GM23338 (cell line): ENCODE data around the gene CMKLR1. TPM values are rescaled to one million over a fixed set of nuclear protein-coding genes. Genes with fewer than 3 reads are reported as not detected.
A peak's percentile ranks its signal among the peaks of the same experiment; 100 is the strongest.

ENCODE experiments used
- ATAC-seq: fragments of 200-7000 bp; cut with Tn5 transposase; 3 replicates; pipeline ENCODE4 v1.9.1; 2020
- DNase-seq: peaks from one replicate; pipeline ENCODE4 v3.0.0-alpha.2; 2015; ENCODE audit warnings: low spot score
- H2AFZ ChIP-seq: fragments of 200-600 bp; sonication (generic); 2 replicates; pipeline ENCODE4 v1.8.0; 2016; ENCODE audit warnings: antibody characterized with exemption, mild to moderate bottlenecking, moderate library complexity
- H3F3A ChIP-seq: fragments of 200-600 bp; sonication (generic); replicated peaks from 2 replicates; pipeline ENCODE4 v1.8.0; 2017; ENCODE audit warnings: antibody characterized with exemption, mixed run types, low read depth
- H3K27ac ChIP-seq: fragments of 200-600 bp; sonication (generic); 2 replicates; pipeline ENCODE4 v1.6.1; 2016; ENCODE audit warnings: low read depth
- H3K27me3 ChIP-seq: fragments of 200-600 bp; sonication (generic); 2 replicates; pipeline ENCODE4 v1.8.0; 2016; ENCODE audit warnings: mild to moderate bottlenecking, mixed run types, moderate library complexity; ENCODE audit not compliant: insufficient read depth
- H3K36me3 ChIP-seq: fragments of 200-600 bp; sonication (generic); 2 replicates; pipeline ENCODE4 v1.8.0; 2016; ENCODE audit warnings: mild to moderate bottlenecking; ENCODE audit not compliant: insufficient read depth
- H3K4me1 ChIP-seq: fragments of 200-600 bp; sonication (generic); 2 replicates; pipeline ENCODE4 v1.8.0; 2016; ENCODE audit warnings: mild to moderate bottlenecking, moderate library complexity; ENCODE audit not compliant: insufficient read depth
- H3K4me2 ChIP-seq: fragments of 200-600 bp; sonication (generic); 2 replicates; pipeline ENCODE4 v1.7.1; 2017; ENCODE audit warnings: mixed run types
- H3K4me3 ChIP-seq: fragments of 200-600 bp; sonication (generic); 2 replicates; pipeline ENCODE4 v1.6.1; 2016; ENCODE audit warnings: mixed run types
- H3K79me2 ChIP-seq: fragments of 200-600 bp; sonication (generic); replicated peaks from 2 replicates; pipeline ENCODE4 v1.8.0; 2017; ENCODE audit warnings: mild to moderate bottlenecking; ENCODE audit not compliant: insufficient read depth
- H3K9me2 ChIP-seq: fragments of 200-600 bp; sonication (generic); 2 replicates; pipeline ENCODE4 v1.8.0; 2017; ENCODE audit not compliant: insufficient read depth
- H4K20me1 ChIP-seq: fragments of 200-600 bp; sonication (generic); replicated peaks from 2 replicates; pipeline ENCODE4 v1.8.0; 2017; ENCODE audit warnings: mild to moderate bottlenecking; ENCODE audit not compliant: insufficient read depth
- H3K27ac Mint-ChIP-seq: 2 replicates; pipeline ENCODE4 v1.8.0; 2020; ENCODE audit warnings: inconsistent platforms, mild to moderate bottlenecking, moderate library complexity, mixed read lengths
- H3K27me3 Mint-ChIP-seq: 3 replicates; pipeline ENCODE4 v1.8.0; 2022; ENCODE audit warnings: low read depth, mild to moderate bottlenecking, moderate library complexity, mixed read lengths, inconsistent platforms; ENCODE audit not compliant: insufficient read depth, poor library complexity
- H3K36me3 Mint-ChIP-seq: 3 replicates; pipeline ENCODE4 v1.8.0; 2021; ENCODE audit warnings: low read depth, mild to moderate bottlenecking, inconsistent platforms, moderate library complexity, mixed read lengths
- H3K4me1 Mint-ChIP-seq: 3 replicates; pipeline ENCODE4 v1.8.0; 2020; ENCODE audit warnings: mild to moderate bottlenecking, inconsistent platforms, mixed read lengths
- H3K4me3 Mint-ChIP-seq: 3 replicates; pipeline ENCODE4 v1.8.0; 2021; ENCODE audit warnings: moderate library complexity, mild to moderate bottlenecking, inconsistent platforms, mixed read lengths
- H3K9me3 Mint-ChIP-seq: 3 replicates; pipeline ENCODE4 v1.8.0; 2020; ENCODE audit warnings: moderate library complexity, mild to moderate bottlenecking, inconsistent platforms, mixed read lengths
- CREB1 ChIP-seq: fragments of 250-450 bp; sonication (Bioruptor Pico); IDR thresholded peaks from 2 replicates; pipeline ENCODE4 v1.5.0; 2020; ENCODE audit warnings: low read depth, mild to moderate bottlenecking, moderate library complexity
- ETS1 ChIP-seq: IDR thresholded peaks from 2 replicates; pipeline ENCODE4 v1.6.1; 2016; ENCODE audit warnings: antibody characterized with exemption
- EZH2 ChIP-seq: fragments of 200-600 bp; sonication (generic); IDR thresholded peaks from one replicate; pipeline ENCODE4 v1.8.0; 2017; ENCODE audit warnings: antibody characterized with exemption, mild to moderate bottlenecking, low read depth; ENCODE audit not compliant: unreplicated experiment
- EZH2phosphoT487 ChIP-seq: fragments of 200-600 bp; sonication (generic); IDR thresholded peaks from one replicate; pipeline ENCODE4 v1.8.1; 2018; ENCODE audit warnings: antibody characterized with exemption; ENCODE audit not compliant: unreplicated experiment
- JUNB ChIP-seq: IDR thresholded peaks from one replicate; pipeline ENCODE4 v1.6.1; 2016; ENCODE audit warnings: antibody characterized with exemption; ENCODE audit not compliant: unreplicated experiment
- NANOG ChIP-seq: IDR thresholded peaks from 2 replicates; pipeline ENCODE4 v1.6.1; 2016; ENCODE audit warnings: antibody characterized with exemption, borderline replicate concordance
- POLR2AphosphoS5 ChIP-seq: IDR thresholded peaks from 2 replicates; pipeline ENCODE4 v1.6.1; 2016; ENCODE audit warnings: antibody characterized with exemption, low read depth
- REST ChIP-seq: IDR thresholded peaks from one replicate; pipeline ENCODE4 v1.6.1; 2018; ENCODE audit warnings: antibody characterized with exemption; ENCODE audit not compliant: unreplicated experiment
- ZNF114 ChIP-seq: fragments of 250-450 bp; sonication (Bioruptor Pico); IDR thresholded peaks from 2 replicates; pipeline ENCODE4 v1.5.0; 2020; ENCODE audit warnings: mild to moderate bottlenecking, moderate library complexity
- ZNF331 ChIP-seq: fragments of 250-450 bp; sonication (Bioruptor Pico); IDR thresholded peaks from 2 replicates; pipeline ENCODE4 v1.5.0; 2020; ENCODE audit warnings: low read depth, mild to moderate bottlenecking, moderate library complexity
- polyA plus RNA-seq: library from polyadenylated mRNA; unstranded; fragments of >200 nt; fragmentation: Nextera tagmentation; extraction: Ambion mirVana; gene quantifications from 2 replicates; pipeline ENCODE4 v1.2.1, GENCODE V29; 2016
- total RNA-seq: library from RNA; depleted of rRNA; stranded (reverse); fragments of >200 nt; shearing (Covaris generic); gene quantifications from 2 replicates; pipeline ENCODE4 v1.2.3, GENCODE V29; 2014
- TF ChIP-seq, protein P1 (sequence below), 2 experiments: fragments of 200-600 bp in 1 of 2; sonication (generic) in 1 of 2; conservative IDR thresholded peaks; 2 replicates each; pipeline versions ENCODE4 v1.5.1 to v1.6.1; 2016 to 2017; ENCODE audit warnings: antibody characterized with exemption in 2 of 2, low read depth in 2 of 2, mild to moderate bottlenecking in 2 of 2, moderate library complexity in 1 of 2

The CMKLR1 gene
- total and polyA plus RNA-seq, 2 experiments from 2014 or later, result 0.40 to 2.6 TPM

- Mint-ChIP-seq H3K27ac (no peak overlapping the region), H3K4me1 (no peaks in the 10 kb centered on the region), H3K36me3 (peaks cover 11% of the 10 kb centered on the region; the same call in 2 of the 3 replicates), H3K4me3 (no peak overlapping the region), H3K9me3 (peaks cover 26% of the 10 kb centered on the region), H3K27me3 (peaks cover 4% of the 10 kb centered on the region)
- Histone ChIP-seq H3K4me1 (no peaks in the 10 kb centered on the region), H3K79me2 (no peaks in the 10 kb centered on the region), H3K4me2 (no peak overlapping the region), H3K9me2 (no peaks in the 10 kb centered on the region), H3K27me3 (no peaks in the 10 kb centered on the region), H3K4me3 (no peak overlapping the region), H3K36me3 (peaks cover 9% of the 10 kb centered on the region), H2AFZ (peak overlapping the region; percentile 84), H3F3A (no peaks in the 10 kb centered on the region), H4K20me1 (no peaks in the 10 kb centered on the region), H3K27ac (no peak overlapping the region)
- ATAC-seq (no peak), DNase-seq (no peak)
- no peak for TF ChIP-seq JUNB
- no peak for TF ChIP-seq CREB1 (CRISPR knock-in tag)
- no peak for TF ChIP-seq REST
- TF ChIP-seq, protein P1, sequence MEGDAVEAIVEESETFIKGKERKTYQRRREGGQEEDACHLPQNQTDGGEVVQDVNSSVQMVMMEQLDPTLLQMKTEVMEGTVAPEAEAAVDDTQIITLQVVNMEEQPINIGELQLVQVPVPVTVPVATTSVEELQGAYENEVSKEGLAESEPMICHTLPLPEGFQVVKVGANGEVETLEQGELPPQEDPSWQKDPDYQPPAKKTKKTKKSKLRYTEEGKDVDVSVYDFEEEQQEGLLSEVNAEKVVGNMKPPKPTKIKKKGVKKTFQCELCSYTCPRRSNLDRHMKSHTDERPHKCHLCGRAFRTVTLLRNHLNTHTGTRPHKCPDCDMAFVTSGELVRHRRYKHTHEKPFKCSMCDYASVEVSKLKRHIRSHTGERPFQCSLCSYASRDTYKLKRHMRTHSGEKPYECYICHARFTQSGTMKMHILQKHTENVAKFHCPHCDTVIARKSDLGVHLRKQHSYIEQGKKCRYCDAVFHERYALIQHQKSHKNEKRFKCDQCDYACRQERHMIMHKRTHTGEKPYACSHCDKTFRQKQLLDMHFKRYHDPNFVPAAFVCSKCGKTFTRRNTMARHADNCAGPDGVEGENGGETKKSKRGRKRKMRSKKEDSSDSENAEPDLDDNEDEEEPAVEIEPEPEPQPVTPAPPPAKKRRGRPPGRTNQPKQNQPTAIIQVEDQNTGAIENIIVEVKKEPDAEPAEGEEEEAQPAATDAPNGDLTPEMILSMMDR (conservative IDR thresholded peaks at IDR 0.05; ENCODE audit: low read depth in 2 of 2), result peak; percentile 13 to 42; a peak in 2 of 4 replicates
Observed at GRCh38 chr12:108369736-108370396, 30.8 kb upstream of the CMKLR1 start.

GRCh38 chr12:108368089-108368488 lies 29.0 kb upstream of the CMKLR1 start:
- no peaks in the 10 kb centered on the region for H3K79me2 ChIP-seq
- peaks cover 9% of the 10 kb centered on the region for H3K9me3 Mint-ChIP-seq
- H3K4me3 Mint-ChIP-seq, result no peak overlapping the region
- H3K36me3 ChIP-seq, result no peaks in the 10 kb centered on the region
- no peaks in the 10 kb centered on the region for H3F3A ChIP-seq
- H3K4me2 ChIP-seq, result no peak overlapping the region
- no peak overlapping the region for H3K27ac ChIP-seq
- no peak for DNase-seq
- no peak for ATAC-seq
- no peaks in the 10 kb centered on the region for H3K27me3 ChIP-seq
- H3K4me1 Mint-ChIP-seq, result no peaks in the 10 kb centered on the region
- no peaks in the 10 kb centered on the region for H3K9me2 ChIP-seq
- H2AFZ ChIP-seq, result no peak overlapping the region
- no peaks in the 10 kb centered on the region for H4K20me1 ChIP-seq
- H3K27ac Mint-ChIP-seq, result no peak overlapping the region
- peaks cover 4% of the 10 kb centered on the region for H3K27me3 Mint-ChIP-seq
- H3K36me3 Mint-ChIP-seq, result peaks cover 6% of the 10 kb centered on the region; the same call in 1 of the 3 replicates
- TF ChIP-seq EZH2phosphoT487 (no peak), EZH2 (no peak), ZNF331 (no peak), ZNF114 (CRISPR knock-in tag) (no peak), REST (no peak), POLR2AphosphoS5 (no peak), ETS1 (no peak), NANOG (no peak), JUNB (no peak)
- TF ChIP-seq, protein P1 (conservative IDR thresholded peaks at IDR 0.05; ENCODE audit: low read depth in 2 of 2), result no peak
- no peak overlapping the region for H3K4me3 ChIP-seq
- H3K4me1 ChIP-seq, result no peaks in the 10 kb centered on the region
